ENCODE measurements around the gene RPL35.

RPL35 gene

GRCh38 chr9:124809211-124809610, 52.5 kb downstream of the RPL35 start:
- H3K36me3 ChIP-seq: no peaks in the 10 kb centered on the region
- H3K27ac ChIP-seq: no peak overlapping the region
- H3K27me3 ChIP-seq: no peaks in the 10 kb centered on the region
- DNase-seq: no peak
- intact Hi-C loops (cut with DNase I; ENCODE audit: low total_unique reads): no loop called here
- TF ChIP-seq CTCF (IDR thresholded peaks at IDR 0.05): no peak
- H3K9me3 ChIP-seq: no peaks in the 10 kb centered on the region
- H3K4me1 ChIP-seq: peaks cover 0 to 20% (median 6%) of the 10 kb centered on the region in 4 donors
- no peak overlapping the region for H3K4me3 ChIP-seq

GRCh38 chr9:124808246-124808956, 53.4 kb downstream of the RPL35 start:
- H3K4me3 ChIP-seq: no peak overlapping the region
- intact Hi-C loops (cut with DNase I; ENCODE audit: low total_unique reads): no loop called here
- no peak for TF ChIP-seq CTCF (IDR thresholded peaks at IDR 0.05)

More at GRCh38 chr9:124808246-124808956, 53.4 kb downstream of the RPL35 start:
- peaks cover 0 to 20% (median 6%) of the 10 kb centered on the region in 4 donors for H3K4me1 ChIP-seq
- H3K27me3 ChIP-seq: no peaks in the 10 kb centered on the region
- no peaks in the 10 kb centered on the region for H3K9me3 ChIP-seq
- no peak overlapping the region for H3K27ac ChIP-seq
- no peak for DNase-seq
- no peaks in the 10 kb centered on the region for H3K36me3 ChIP-seq

Data from tibial artery (tissue), 4 donors.